HepG2 (cell line): Measurements from ENCODE around the gene SLC2A4. TPM values are rescaled to one million over a fixed set of nuclear protein-coding genes. Genes with fewer than 3 reads are reported as not detected.

Source experiments
- ARID4A ChIP-seq: sonication (generic); formaldehyde crosslinking; IDR thresholded peaks from 2 replicates; pipeline ENCODE4 v1.5.0; 2020; ENCODE audit warnings: mild to moderate bottlenecking, missing genetic modification reagents, borderline replicate concordance
- E2F5 ChIP-seq: sonication (generic); formaldehyde crosslinking; conservative IDR thresholded peaks from 2 replicates; pipeline ENCODE4 v1.4.0; 2020; ENCODE audit warnings: missing genetic modification reagents
- MNT ChIP-seq: fragments of 450-650 bp; IDR thresholded peaks from 2 replicates; pipeline ENCODE4 v1.6.1; 2016
- POGZ ChIP-seq: sonication (generic); formaldehyde crosslinking; IDR thresholded peaks from 2 replicates; pipeline ENCODE4 v1.4.0; 2020; ENCODE audit warnings: mild to moderate bottlenecking, missing genetic modification reagents
- POLR2A ChIP-seq, 2 experiments: IDR thresholded peaks; 2 replicates each; pipeline ENCODE4 v1.6.1; 2011; ENCODE audit warnings: low read depth in 2 of 2, low read length in 2 of 2, mild to moderate bottlenecking in 1 of 2, moderate library complexity in 1 of 2; ENCODE audit not compliant: insufficient read depth in 1 of 2
- PRDM10 ChIP-seq: sonication (generic); formaldehyde crosslinking; IDR thresholded peaks from 2 replicates; pipeline ENCODE4 v1.4.0; 2020; ENCODE audit warnings: low read depth, missing genetic modification reagents
- SMYD3 ChIP-seq: sonication (generic); formaldehyde crosslinking; IDR thresholded peaks from 2 replicates; pipeline ENCODE4 v1.8.1; 2023; ENCODE audit warnings: mild to moderate bottlenecking, missing genetic modification reagents
- TFDP2 ChIP-seq: sonication (generic); formaldehyde crosslinking; IDR thresholded peaks from 2 replicates; pipeline ENCODE4 v1.4.0; 2020; ENCODE audit warnings: missing genetic modification reagents
- ZBTB43 ChIP-seq: sonication (generic); formaldehyde crosslinking; conservative IDR thresholded peaks from 2 replicates; pipeline ENCODE4 v1.4.0; 2020; ENCODE audit warnings: missing genetic modification reagents
- ZNF484 ChIP-seq: sonication (generic); formaldehyde crosslinking; IDR thresholded peaks from 2 replicates; pipeline ENCODE4 v1.5.1; 2020; ENCODE audit warnings: mild to moderate bottlenecking, low read depth, missing genetic modification reagents, borderline replicate concordance
- polyA plus RNA-seq, 8 experiments: library from polyadenylated mRNA; depleted of rRNA in 3 of 8; stranded (reverse) in 7 of 8; unstranded in 1 of 8; fragments of >200 nt; fragmentation: Illumina TruSeq in 4 of 8; extraction: Trizol in 4 of 8; gene quantifications; 2 replicates each; pipeline versions ENCODE4 v1.2.1 to v1.2.3, GENCODE V29; 2011 to 2016; ENCODE audit warnings: low read depth in 4 of 8, missing spikeins in 1 of 8, mixed read lengths in 1 of 8; ENCODE audit not compliant: insufficient read depth in 1 of 8
- total RNA-seq, 5 experiments: library from RNA; depleted of rRNA; stranded (reverse); fragments of >200 nt; fragmentation: Illumina TruSeq; extraction: Trizol; gene quantifications; 2 replicates each; pipeline ENCODE4 v1.2.3, GENCODE V29; 2016; ENCODE audit warnings: low read depth in 1 of 5

Gene SLC2A4
- total and polyA plus RNA-seq, 2 of the 13 experiments (the other 11 are each of a cell fraction or from before 2014, with no cell fraction given) = 4.9 to 5.8 TPM

- TF ChIP-seq E2F5 (peak; percentile 48; the same call in 1 of the 2 replicates), POGZ (CRISPR knock-in tag) (no peak; the same call in 1 of the 2 replicates), ZBTB43 (CRISPR knock-in tag) (no peak), ZNF484 (CRISPR knock-in tag) (0 out of 2 replicates have a peak, but pooled peaks have one; percentile 67), MNT (peak; percentile 85), PRDM10 (no peak), ARID4A (CRISPR knock-in tag) (peak; percentile 48; the same call in 1 of the 2 replicates), POLR2A (IDR thresholded peaks at IDR 0.05; ENCODE audit: insufficient read depth in 1 of 2, low read depth in 2 of 2, low read length in 2 of 2) (peak; percentile 44 to 58; a peak in 1 of 4 replicates), SMYD3 (CRISPR knock-in tag) (no peak), TFDP2 (CRISPR knock-in tag) (peak; percentile 85)
Measured at GRCh38 chr17:7281074-7281952, at the start of gene SLC2A4 (continued).
